Activated T-cell treated with anti-CD3 and anti-CD28 coated beads for 1 hour (primary cell): ENCODE measurements around the gene BRD1.
"Not testable (repeated sequence)": the region's sequence is repeated elsewhere in the genome, so short reads cannot be mapped to it uniquely, and the experiment has no call there.

Source experiments
- DNase-seq: peaks from one replicate; pipeline ENCODE4 v3.0.0-alpha.2; 2020; ENCODE audit warnings: low read depth

BRD1 gene

DNA sequence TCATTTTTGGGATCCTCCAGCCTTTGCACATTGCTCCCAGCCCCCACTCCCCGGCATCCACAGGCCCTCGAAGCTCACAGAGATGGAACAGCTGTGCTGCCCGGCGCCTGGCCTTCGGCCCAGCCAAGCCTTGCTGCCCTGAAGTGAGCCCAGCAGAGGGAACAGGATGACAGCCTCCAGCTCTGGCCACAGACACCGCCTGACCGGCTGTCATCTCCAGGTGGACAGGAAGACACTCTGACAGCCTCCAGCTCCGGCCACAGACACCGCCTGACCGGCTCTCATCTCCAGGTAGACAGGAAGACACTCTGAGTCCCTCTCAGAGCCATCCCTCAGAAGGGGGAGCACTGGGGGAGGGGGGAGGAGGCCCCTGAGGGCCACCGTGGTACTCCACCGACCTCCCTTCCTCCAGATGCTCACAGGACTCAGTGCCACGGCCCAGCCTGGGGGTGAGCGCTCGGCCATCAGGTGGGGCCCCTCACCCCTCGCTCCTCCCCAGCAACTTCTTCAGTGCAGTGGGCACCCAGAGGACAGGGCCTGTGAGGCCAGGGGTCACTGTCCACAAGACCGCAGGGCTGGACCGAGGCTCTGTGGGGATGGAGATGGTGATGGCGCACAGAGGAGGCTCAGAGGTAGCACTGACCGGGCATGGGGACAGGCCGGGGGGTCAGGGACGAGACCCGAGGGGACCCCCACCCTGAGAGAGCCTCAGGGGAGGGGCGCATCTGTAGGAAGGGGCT, 58.6 kb downstream of the BRD1 start:
- no peak for DNase-seq

DNA sequence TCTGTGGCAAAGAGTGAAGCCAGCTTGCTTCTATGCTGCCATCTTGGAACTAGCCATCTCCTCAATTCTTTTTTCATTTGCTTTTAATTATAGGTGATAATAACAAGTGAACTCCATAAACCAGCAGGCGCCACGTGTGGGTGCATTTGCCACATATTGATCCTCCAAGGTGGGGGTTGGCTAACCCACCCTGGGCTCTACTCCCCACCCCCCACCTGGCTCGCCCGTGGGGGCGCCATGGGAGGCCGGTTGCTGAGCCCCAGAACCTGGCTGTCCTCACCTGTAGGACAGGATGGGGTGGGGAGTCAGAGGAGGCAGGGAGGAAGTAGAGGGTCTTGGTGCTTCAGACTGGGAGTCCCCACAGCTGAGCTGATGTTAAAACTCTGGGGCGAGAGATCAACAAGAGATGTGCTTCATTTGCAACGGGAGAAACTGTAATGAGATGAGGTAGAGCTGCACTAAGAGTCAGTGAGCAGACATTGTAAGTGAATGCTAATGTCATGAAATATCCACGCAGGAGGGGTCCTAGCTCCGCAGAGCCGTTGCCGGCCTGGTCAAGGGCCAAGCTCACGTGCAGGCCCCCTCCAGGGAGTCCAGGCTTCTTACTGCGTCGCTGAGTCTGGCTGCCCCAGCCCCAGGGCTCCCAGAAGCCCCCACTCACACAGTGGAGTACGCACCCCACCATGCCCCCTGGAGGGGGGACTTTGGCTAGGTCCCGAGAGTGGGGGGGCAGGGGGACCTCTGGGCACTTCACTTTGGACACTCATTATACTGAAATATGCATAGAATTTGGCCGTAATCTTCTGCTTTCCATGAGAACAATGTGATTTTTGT, 59.4 kb downstream of the BRD1 start:
- DNase-seq = no peak

DNA sequence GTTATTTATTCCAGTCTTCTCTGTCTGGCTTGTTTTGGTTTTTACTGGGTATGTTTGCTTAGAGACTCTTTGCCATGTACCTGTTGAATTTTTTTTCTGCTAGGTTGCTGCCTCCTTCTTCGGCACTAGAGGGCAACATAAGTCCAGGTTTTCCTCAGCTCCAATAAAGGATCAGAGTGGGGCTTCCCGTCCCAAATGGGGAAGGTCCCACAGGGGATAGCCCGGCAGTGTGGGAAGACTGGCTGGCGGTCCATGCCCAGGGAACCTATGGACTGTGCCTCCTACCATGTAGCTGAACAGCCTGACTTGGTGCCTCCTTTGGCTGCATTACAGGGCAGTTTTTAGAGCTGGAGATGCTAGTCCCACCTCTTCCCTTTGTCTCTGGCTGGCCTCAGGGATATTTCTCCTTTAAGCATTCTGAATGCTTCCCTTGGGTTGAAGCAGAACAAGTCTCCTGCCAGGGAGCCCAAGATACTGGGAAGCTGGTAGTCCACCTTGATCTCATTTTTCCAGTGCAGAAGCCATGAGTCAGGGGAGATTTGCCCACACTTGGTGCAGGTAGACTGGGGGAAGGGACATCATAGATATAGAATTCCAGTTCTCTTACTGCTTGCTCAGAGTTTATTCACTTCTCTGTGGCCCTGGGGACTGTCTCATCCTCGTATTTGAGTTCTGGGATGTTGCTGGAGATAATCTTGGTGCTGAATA, 60.2 kb downstream of the BRD1 start:
- DNase-seq = no peak

DNA sequence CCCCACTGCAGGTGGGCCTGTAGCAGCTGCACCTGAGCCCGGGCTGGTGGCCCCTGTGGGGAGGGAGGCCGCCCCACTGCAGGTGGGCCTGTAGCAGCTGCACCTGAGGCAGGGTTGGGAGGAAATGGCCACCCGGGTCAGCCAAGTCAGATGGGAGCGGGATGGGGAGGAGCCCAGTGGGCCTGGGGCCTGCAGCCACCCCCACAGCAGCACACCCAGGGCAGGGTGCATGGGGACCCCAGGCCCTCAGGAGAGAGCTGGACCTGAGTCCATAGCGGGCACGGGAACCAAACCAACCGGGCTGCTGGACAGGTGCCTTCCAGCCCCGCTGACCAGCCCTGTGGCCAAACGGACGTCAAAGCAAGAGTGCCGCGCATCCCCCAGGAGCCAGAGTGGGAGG, 61.7 kb downstream of the BRD1 start:
- DNase-seq = no peak

DNA sequence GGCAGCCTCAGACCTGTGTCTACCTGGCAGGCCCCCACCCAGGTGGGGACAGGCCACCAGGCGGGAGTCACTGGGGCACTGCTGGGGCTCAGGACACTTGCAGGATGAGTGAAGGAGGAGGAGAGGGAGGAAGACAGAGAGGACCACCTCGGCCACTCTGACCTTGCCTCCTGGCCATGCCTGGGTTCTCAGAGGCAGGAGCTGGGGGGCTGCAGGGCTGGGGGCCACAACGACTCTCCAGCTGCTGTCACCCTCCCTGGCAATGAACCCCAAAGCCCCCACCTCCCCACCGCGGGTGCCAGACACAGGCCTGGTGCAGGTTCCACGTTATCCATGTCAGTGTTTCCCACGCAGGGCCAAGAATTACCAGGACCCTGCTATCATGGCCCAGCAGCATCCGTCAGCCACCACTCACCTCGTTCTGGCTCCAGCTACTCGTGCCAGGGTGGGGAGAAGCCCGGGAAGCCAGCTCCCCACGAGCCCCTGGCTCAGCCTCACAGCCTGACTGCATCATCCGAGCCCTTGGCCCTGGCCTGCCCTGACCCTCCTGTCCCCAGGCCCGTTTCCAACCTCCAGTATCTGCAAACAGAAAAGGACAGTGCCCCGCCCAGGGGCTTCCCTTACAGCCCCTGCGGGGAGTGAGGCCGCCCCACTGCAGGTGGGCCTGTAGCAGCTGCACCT, 62.4 kb downstream of the BRD1 start:
- DNase-seq = no peak

DNA sequence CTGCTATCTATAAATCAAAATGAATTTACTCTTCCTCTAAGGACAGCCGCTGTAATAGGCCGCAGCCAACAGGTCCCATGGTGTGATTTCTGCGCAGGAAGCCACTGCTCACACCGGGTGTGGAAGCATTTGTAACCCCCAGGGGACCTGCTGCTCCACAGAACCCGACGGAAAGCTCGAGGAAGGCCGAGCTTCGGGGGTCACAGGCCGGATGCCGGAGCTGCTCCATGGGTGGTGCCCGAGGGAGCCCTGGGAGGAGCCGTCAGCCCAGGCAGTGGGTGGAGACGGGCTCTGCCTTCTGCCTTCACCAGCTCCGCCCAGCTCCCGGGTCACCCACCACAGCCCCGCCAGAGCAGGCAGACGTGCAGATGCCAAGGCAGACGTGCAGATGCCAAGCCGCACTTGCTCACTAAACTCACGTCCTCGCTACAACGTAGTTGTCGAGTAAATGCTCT, 63.5 kb downstream of the BRD1 start:
- no peak for DNase-seq

DNA sequence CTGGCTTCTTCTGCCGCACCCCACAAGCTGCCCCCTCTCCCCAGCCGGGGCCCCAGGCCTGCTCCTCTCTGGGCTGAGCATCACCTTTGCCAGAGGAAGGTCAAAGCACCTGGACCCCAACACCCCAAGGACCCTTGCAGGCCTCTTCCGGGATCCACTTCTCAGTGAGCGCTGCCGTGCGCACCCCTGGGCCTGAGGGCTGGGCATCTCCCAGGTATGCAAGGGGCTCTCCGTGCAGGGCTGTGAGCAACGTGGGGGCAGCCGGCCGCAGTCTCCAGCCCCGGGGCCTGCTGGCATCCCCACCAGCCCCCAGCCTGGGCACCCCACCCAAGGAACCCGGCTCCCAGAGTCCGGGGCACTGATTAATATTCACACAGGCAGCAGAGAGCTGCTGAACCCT, 64.0 kb downstream of the BRD1 start:
- DNase-seq = no peak

DNA sequence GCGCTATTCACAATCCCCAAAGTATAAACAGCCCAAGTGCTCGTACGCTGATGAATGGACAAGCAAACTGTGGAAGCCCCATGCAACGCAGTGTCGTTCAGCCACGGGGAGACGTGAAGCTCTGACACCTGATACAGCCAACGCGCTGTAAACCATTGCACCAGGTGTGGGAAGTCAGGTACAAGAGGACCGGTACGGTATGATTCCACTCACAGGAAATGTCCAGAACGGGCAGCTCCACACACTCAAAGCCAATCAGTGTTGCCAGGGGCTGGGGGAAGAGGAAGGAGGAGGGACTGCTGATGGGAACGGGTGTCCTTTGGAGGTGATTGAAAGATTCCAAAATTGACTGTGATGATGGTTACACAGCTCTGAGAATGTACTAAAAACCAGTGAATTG, 64.5 kb downstream of the BRD1 start:
- DNase-seq = no peak

DNA sequence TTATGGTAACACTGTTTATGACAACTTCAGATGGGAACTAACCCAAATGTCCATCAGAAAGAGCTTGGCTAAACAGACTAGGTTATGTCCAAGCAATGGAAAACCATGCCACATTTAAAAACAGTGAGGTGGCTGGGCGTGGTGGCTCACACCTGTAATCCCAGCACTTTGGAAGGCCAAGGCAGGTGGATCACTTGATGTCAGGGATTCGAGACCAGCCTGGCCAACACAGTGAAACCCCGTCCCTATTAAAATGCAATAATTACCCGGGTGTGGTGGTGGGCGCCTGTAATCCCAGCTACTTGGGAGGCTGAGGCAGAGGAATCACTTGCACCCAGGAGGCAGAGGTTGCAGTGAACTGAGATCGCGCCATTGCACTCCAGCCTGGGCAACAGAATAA, 65.1 kb downstream of the BRD1 start:
- DNase-seq = not testable (repeated sequence)

DNA sequence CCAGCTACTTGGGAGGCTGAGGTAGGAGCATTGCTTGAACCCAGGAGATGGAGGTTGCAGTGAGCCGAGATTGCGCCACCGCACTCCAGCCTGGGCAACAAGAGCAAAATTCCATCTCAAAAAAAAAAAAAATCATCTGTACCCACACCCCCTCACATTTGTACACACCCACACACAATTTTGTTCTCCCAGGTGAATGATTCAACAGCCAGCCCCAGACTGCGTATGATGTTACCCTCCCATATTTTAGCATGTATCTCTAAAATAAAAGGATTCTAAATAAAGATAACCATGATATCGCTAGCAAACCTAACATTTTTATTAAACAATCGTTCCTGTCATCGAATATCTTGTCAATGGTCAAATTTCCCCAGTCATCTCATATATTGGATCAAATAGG, 65.8 kb downstream of the BRD1 start:
- no peak for DNase-seq

DNA sequence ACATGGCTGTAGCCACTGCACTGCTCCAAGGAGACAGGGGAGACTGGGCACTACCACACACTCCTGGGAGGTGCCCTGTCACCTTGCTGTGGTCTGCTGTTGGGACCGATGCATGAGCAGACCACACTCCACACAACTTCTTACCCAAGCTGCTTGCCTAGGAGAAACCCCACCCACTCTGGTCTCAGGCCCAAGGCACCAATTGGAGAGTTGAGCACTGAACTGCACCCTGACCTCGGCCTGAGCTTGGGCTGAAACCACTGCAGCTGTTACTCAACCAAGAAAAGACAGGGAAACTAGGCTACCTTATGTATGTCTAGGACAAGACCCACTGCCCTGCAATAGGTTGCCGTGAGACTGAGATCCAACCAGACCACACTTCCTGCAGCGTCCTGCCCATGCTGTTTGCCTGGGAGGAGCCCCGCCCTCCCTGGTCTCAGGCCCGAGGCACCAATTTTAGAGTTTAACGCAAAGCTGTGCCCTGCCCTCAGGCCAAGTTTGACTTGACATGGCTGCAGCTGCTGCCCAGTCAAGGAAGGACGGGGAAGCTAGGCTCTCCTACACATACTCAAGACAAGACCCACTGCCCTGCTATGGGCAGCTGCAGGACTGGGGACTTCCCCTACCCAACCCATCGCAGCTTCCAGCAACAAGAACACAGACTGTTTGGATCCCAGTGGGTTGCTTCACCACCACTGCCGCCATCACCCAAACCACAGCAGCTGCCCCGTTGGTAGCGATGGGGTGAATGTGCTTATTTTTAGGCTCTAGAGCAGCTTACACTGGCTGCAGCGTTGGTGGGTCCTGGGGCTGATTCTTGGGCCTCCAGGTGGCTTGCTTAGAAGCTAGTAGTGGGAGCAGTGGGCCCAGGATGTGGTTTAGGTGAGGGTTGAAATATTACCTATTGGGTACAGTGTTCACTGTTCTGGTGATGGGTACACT, 66.8 kb downstream of the BRD1 start:
- no peak for DNase-seq

DNA sequence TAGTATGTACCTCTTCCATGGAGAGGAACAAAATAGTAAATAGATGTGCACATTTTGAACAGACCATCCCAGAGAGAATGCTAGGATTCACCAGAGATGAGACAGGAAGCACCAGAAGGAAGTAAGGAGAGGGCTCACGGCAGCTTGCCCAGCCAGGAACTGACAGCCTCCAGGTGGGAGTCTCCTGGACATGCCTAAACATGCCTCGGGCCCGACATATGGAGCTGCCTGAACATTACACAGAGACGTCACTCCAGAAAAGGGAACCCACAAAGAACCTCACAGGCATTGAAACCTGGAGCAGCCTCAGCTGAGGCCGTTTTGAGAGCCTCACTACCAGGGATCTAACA, 67.4 kb downstream of the BRD1 start:
- no peak for DNase-seq

DNA sequence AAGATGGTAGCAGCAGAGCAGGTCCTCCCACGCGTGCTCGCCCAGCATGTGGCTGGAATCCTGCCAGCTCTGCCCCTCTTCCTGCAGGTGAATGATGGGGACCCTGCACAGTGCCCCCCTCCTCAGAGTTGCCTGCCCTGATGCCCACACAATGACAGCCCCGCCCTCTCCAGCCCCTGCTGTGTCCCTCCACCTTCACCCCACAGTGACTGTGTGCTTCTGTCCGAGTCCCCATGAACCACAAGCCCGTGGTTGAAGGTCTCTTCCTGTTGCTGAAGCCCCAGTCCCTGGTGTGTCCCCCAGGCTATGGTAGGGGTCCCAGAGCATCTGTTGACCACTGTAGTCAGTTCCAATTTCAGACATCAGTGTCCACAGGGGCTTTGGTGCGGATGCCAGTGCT, 71.0 kb downstream of the BRD1 start:
- DNase-seq = no peak

DNA sequence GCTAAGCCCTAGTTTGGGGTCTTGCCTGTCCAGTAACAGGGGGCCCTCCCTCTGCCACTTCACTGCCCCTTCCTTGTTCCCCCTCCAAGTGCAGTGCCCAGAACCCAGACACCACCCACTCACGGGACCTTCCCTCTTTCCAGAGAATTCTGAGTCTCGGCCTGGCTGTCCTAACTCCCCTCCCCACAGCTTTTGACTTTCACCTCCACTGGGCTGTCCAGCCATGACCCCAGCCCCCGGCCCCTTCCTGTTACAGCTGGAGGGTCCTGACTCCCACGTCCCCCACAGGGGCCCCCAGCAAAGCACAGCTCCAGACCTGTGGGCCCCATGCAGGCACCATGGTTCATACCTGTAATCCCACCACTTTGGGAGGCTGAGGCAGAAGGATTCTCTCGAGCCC, 71.5 kb downstream of the BRD1 start:
- no peak for DNase-seq

DNA sequence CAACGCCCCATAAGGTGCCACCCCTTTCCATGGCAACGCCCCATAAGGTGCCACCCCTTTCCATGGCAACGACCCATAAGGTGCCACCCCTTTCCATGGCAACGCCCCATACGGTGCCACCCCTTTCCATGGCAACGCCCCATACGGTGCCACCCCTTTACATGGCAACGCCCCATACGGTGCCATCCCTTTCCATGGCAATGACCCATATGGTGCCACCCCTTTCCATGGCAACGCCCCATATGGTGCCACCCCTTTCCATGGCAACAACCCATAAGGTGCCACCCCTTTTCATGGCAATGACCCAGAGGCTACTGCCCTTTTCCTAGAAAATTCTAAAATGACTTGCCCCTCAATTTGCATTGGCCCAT, 72.1 kb downstream of the BRD1 start:
- no peak for DNase-seq

DNA sequence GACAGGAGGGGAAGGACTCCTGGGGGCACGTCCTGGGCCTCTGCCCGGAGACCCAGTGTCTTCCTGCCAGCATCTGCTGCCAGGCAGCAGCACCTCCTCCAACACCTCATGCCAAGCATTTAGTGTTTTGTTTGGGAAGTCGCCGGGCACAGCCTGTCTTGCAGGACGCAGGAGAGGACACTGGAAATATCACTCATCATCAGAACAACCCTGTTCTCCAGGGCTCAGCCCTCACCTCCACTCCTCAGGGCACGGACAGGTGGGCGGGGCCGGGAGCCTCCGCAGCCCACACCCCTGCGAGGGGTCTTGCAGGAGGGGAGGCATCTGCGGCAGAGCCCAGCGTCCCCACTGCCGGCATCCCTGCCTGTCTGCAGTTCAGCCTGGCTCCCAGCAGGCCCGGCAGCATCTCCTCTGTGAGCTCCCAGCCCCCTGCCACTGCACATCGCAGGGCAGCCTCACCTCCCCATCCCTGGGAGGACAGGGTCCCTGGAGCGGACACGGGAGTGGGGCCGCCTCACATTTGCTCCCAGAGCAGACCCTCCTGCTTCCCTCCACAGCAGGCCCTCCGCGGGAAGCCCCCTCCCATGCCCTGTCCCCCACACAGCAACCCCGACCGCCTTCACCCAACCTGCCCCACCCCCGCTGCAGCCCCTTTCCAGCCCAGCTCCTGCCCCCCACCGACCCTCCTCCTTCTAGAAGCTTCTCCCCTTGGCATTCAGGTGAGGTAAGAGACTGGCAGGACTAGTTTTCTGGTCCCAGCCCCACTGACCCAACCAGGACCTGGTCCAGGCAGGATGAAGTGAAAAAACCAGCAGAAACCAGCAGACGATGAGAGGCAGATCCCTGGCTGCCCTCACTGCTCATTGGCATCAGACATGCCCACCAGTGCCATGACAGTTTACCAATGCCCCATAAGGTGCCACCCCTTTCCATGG, 72.7 kb downstream of the BRD1 start:
- DNase-seq = no peak

DNA sequence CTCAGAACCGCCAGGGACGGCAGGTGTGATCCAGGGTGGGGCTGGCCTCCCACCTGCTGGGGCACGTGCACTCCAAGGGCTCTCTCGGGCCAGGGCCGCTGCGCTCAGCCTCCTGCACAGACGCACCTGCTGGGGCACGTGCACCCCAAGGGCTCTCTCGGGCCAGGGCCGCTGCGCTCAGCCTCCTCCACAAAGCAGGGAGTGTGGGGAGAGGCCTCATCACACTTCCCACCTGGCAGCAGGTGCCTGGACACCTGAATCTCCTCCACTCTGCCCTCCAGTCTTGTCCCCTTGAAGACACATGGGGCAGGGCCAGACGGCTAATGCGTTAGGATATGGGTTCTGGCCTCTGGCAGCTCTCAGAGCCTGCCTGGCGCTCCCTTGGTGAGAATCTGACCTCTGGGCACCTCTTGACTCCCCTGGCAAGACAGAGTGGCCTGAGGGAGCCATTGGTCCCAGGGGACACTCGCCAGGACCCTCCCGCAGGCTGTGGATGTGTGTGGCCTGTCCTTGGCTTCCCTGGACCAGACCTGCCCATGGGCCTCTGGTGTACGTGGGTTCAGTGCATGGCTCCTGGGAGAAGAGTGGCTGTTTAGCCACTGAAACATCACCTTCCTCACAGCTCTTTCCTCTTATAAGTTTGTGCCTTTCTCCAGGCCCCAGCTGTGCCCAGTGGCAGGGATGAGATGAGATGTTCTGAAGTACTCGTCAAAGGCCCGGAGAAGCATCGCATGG, 73.5 kb downstream of the BRD1 start:
- DNase-seq = no peak

DNA sequence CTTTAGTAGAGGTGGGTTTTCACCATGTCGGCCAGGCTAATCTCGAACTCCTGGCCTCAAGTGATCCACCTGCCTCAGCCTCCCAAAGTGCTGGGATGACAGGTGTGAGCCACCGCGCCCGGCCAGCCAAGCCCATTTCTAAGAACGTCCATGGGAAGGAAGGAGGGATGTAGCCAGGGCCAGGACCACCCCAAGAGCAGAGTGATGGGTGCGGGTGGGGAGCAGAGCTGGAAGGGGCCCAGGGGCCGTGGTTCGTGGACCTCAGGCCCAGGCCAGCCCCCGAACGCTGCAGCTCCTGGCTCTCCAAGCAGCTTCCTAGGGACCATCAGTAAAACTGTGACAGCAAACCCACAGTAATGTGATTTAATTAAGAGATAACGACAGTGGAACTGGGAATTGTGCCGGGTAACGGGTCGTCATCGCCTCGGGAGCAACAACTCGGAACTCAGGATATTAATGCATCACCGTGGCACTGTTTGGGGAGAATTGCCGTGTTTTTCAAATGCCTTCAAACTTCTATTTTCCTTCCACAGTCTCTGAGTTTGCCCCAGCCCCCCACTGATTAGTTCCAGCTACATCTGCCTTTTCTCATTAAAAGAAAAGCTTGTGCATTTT, 74.3 kb downstream of the BRD1 start:
- DNase-seq = no peak

DNA sequence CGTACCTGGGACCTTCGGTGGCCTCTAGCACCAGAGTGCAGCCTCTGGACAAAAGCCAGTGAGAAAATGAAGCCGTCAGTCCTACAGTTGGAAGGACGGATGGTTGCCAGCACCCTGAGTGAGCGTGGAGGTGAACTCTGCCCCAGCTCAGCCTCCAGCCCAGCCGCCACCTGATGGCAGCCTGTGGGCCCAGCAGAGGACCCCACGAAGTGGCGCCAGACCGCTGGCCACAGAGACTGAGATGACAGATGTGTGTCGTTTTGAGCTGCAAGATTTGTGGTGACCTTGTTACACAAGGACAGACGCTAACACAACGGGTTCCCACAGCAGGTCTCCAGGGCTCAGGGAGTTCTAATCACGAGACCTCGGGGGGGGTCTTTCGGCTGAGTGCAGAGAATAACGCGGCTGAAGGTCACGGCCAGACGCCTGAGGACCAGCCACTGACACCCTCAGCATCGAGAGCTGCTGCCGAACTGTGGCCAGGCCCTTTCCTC, 75.0 kb downstream of the BRD1 start:
- no peak for DNase-seq
